ENCODE measurements around the gene FSD1L. TPM values are rescaled to one million over a fixed set of nuclear protein-coding genes. Genes with fewer than 3 reads are reported as not detected.

The FSD1L gene
- total and polyA plus RNA-seq, 10 donors: 0.70 to 5.8 (median 4.3) TPM

DNA sequence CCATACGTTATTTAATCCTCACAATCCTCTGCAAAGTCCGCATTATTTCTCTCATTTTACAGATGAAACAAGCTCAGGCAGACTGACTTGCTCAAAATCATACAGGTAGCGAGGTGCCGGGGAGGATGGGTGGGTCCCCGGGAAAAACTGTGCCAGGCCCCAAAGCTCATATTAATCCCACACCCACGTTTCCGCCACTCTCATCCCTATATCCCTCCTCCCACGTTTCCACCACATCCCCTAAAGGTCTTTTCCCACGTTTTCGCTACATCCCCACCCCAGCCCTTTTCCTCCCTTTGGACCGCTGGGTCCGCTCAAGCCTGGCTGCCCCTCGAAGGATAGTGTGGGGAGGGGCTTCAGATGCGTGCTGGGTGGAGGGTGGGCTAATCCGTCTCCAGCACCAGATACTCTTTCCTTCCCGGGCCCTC is 434 bp upstream of the FSD1L start:
- no peak for DNase-seq
- Histone ChIP-seq H3K4me1 (peaks cover 0 to 26% (median 16%) of the 10 kb centered on the region in 6 donors), H3K27me3 (replicated peaks in 1 of 7) (no peaks in the 10 kb centered on the region), H3K4me3 (peak overlapping the region; percentile 69 to 99 (median 86)), H3K9me3 (no peaks in the 10 kb centered on the region), H3K27ac (peak overlapping the region in 7 of 8 donors; percentile 22 to 82 (median 69)), H3K36me3 (no peaks in the 10 kb centered on the region)
- intact Hi-C loops (cut with DNase I; ENCODE audit: low total_unique reads): no loop called here
- 26 to 31% (median 27%) methylated on average over 16 of the region's 16 CpGs for WGBS, 5 donors
- TF ChIP-seq POLR2AphosphoS5 (IDR thresholded peaks at IDR 0.05) (no peak), POLR2A (IDR thresholded peaks at IDR 0.05) (no peak)
- TF ChIP-seq, protein P1, sequence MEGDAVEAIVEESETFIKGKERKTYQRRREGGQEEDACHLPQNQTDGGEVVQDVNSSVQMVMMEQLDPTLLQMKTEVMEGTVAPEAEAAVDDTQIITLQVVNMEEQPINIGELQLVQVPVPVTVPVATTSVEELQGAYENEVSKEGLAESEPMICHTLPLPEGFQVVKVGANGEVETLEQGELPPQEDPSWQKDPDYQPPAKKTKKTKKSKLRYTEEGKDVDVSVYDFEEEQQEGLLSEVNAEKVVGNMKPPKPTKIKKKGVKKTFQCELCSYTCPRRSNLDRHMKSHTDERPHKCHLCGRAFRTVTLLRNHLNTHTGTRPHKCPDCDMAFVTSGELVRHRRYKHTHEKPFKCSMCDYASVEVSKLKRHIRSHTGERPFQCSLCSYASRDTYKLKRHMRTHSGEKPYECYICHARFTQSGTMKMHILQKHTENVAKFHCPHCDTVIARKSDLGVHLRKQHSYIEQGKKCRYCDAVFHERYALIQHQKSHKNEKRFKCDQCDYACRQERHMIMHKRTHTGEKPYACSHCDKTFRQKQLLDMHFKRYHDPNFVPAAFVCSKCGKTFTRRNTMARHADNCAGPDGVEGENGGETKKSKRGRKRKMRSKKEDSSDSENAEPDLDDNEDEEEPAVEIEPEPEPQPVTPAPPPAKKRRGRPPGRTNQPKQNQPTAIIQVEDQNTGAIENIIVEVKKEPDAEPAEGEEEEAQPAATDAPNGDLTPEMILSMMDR (IDR thresholded peaks at IDR 0.05 in 8 of 11, conservative IDR thresholded peaks at IDR 0.05 in 3 of 11): no peak

GRCh38 chr9:105449081-105449480 is 1.2 kb downstream of the FSD1L start:
- DNase-seq: no peak
- TF ChIP-seq, protein P1 (IDR thresholded peaks at IDR 0.05 in 8 of 11, conservative IDR thresholded peaks at IDR 0.05 in 3 of 11): no peak
- TF ChIP-seq POLR2AphosphoS5 (IDR thresholded peaks at IDR 0.05) (no peak), POLR2A (IDR thresholded peaks at IDR 0.05) (no peak)
- Histone ChIP-seq H3K36me3 (no peaks in the 10 kb centered on the region), H3K27ac (no peak overlapping the region), H3K4me3 (peak overlapping the region in 4 of 8 donors; percentile 87 to 99 (median 89)), H3K9me3 (no peaks in the 10 kb centered on the region), H3K27me3 (replicated peaks in 1 of 7) (no peaks in the 10 kb centered on the region), H3K4me1 (peaks cover 0 to 26% (median 16%) of the 10 kb centered on the region in 6 donors)
- intact Hi-C loops (cut with DNase I; ENCODE audit: low total_unique reads): no loop called here
- 61 to 79% (median 72%) methylated on average over 2 of the region's 2 CpGs for WGBS, 5 donors

DNA sequence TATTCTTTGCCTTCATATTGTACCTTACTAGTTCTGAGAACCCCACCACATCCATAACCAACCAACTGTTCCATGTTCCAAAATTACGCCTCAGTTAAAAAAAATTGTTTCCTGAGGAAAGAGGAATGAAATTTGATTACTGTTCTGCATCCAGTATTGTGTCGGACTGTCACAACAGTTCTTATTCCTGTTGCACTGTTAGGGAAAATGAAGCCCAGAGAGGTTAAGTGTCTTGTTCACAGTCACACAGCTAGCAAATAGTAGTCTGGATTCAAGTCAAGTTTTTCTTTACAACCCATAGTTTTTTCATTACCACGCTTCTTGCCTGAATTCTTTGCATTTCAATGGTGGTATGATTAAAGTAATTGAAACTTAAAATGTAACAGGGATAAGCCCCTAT is 4.4 kb downstream of the FSD1L start:
- Histone ChIP-seq H3K9me3 (no peaks in the 10 kb centered on the region), H3K4me1 (peaks cover 0 to 22% (median 15%) of the 10 kb centered on the region in 6 donors), H3K36me3 (no peaks in the 10 kb centered on the region), H3K4me3 (no peak overlapping the region), H3K27me3 (replicated peaks in 1 of 7) (no peaks in the 10 kb centered on the region), H3K27ac (no peak overlapping the region)
- 87 to 98% (median 90%) methylated on average over 3 of the region's 3 CpGs for WGBS, 5 donors
- TF ChIP-seq POLR2AphosphoS5 (IDR thresholded peaks at IDR 0.05) (no peak), POLR2A (IDR thresholded peaks at IDR 0.05) (no peak)
- TF ChIP-seq, protein P1 (IDR thresholded peaks at IDR 0.05 in 8 of 11, conservative IDR thresholded peaks at IDR 0.05 in 3 of 11): no peak
- DNase-seq: no peak
- intact Hi-C loops (cut with DNase I; ENCODE audit: low total_unique reads): no loop called here

GRCh38 chr9:105455836-105456475 is 8.1 kb downstream of the FSD1L start:
- Histone ChIP-seq H3K9me3 (peaks cover 0 to 14% (median 9%) of the 10 kb centered on the region in 8 donors), H3K27me3 (replicated peaks in 1 of 7) (no peaks in the 10 kb centered on the region), H3K4me1 (peaks cover 0 to 14% (median 3%) of the 10 kb centered on the region in 6 donors), H3K36me3 (peaks cover 0 to 7% (median 0%) of the 10 kb centered on the region in 6 donors), H3K27ac (no peak overlapping the region), H3K4me3 (no peak overlapping the region)
- 86 to 94% (median 92%) methylated on average over 2 of the region's 2 CpGs for WGBS, 5 donors
- TF ChIP-seq, protein P1 (IDR thresholded peaks at IDR 0.05 in 8 of 11, conservative IDR thresholded peaks at IDR 0.05 in 3 of 11): no peak
- TF ChIP-seq POLR2AphosphoS5 (IDR thresholded peaks at IDR 0.05) (no peak), POLR2A (IDR thresholded peaks at IDR 0.05) (no peak)
- intact Hi-C loops (cut with DNase I; ENCODE audit: low total_unique reads): no loop called here
- DNase-seq: no peak
